Progenitor cell of endocrine pancreas (in vitro differentiated cells): ENCODE data around the gene DHCR24. TPM values are rescaled to one million over a fixed set of nuclear protein-coding genes. Genes with fewer than 3 reads are reported as not detected.

ENCODE experiments used
- DNase-seq: peaks from one replicate; pipeline ENCODE4 v3.0.0; 2021; ENCODE audit warnings: low spot score; ENCODE audit not compliant: unreplicated experiment
- H3K27ac Mint-ChIP-seq: 2 replicates; pipeline ENCODE4 v1.8.0; 2021; ENCODE audit warnings: mild to moderate bottlenecking, moderate library complexity, mixed read lengths
- H3K27me3 Mint-ChIP-seq: 2 replicates; pipeline ENCODE4 v1.8.0; 2021; ENCODE audit warnings: mixed read lengths
- H3K36me3 Mint-ChIP-seq: 2 replicates; pipeline ENCODE4 v1.8.0; 2022; ENCODE audit warnings: mixed read lengths; ENCODE audit not compliant: insufficient read depth
- H3K4me1 Mint-ChIP-seq: 2 replicates; pipeline ENCODE4 v1.8.0; 2021; ENCODE audit warnings: low read depth, mixed read lengths
- H3K4me3 Mint-ChIP-seq: 2 replicates; pipeline ENCODE4 v1.8.0; 2021; ENCODE audit warnings: low read depth, mild to moderate bottlenecking, moderate library complexity, mixed read lengths
- H3K9me3 Mint-ChIP-seq: 2 replicates; pipeline ENCODE4 v1.8.0; 2021; ENCODE audit warnings: low read depth, mixed read lengths
- total RNA-seq: library from RNA; stranded (reverse); gene quantifications from 2 replicates; pipeline ENCODE4 v1.2.1, GENCODE V29; 2021
- TF ChIP-seq, protein P1 (sequence below): fragments of 200-600 bp; sonication (generic); IDR thresholded peaks from one replicate; pipeline ENCODE4 v1.5.0; 2021; ENCODE audit warnings: antibody characterized with exemption, mild to moderate bottlenecking; ENCODE audit not compliant: unreplicated experiment

Gene DHCR24
- total RNA-seq, 1 donor from 2014 or later, result 229 TPM

DNA sequence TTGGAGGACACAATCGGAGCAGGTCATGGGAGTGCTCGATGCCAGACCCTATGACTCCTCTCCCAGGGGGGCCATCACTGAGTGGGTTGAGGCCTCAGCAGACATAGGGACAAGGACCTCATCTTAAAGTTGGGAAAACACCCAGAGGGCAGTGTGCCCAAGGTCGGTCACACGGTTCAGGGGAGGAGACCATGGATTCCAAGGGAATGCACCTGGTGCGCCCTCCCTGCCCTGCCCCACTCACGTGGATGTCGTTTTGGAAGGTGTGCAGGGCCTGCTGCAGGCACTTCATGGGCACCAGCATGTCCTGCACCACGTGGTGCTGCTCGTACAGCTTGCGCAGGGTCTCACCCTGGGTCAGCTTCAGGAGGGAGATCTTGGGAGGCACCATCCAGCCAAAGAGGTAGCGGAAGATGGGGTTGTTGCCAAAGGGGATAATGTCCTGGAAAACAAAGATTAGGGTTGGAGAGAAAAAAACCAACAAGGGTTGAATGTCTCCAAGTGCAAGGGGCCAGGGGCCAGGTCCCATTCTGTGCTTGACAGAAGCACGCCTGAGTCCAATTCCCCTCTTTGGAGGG, 33.1 kb downstream of the DHCR24 start:
- Mint-ChIP-seq H3K9me3 (no peaks in the 10 kb centered on the region), H3K27me3 (no peaks in the 10 kb centered on the region), H3K4me1 (peaks cover 2% of the 10 kb centered on the region), H3K36me3 (peaks cover 35% of the 10 kb centered on the region), H3K27ac (no peak overlapping the region), H3K4me3 (no peak overlapping the region)
- TF ChIP-seq, protein P1, sequence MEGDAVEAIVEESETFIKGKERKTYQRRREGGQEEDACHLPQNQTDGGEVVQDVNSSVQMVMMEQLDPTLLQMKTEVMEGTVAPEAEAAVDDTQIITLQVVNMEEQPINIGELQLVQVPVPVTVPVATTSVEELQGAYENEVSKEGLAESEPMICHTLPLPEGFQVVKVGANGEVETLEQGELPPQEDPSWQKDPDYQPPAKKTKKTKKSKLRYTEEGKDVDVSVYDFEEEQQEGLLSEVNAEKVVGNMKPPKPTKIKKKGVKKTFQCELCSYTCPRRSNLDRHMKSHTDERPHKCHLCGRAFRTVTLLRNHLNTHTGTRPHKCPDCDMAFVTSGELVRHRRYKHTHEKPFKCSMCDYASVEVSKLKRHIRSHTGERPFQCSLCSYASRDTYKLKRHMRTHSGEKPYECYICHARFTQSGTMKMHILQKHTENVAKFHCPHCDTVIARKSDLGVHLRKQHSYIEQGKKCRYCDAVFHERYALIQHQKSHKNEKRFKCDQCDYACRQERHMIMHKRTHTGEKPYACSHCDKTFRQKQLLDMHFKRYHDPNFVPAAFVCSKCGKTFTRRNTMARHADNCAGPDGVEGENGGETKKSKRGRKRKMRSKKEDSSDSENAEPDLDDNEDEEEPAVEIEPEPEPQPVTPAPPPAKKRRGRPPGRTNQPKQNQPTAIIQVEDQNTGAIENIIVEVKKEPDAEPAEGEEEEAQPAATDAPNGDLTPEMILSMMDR, result no peak
- DNase-seq, result no peak

DNA sequence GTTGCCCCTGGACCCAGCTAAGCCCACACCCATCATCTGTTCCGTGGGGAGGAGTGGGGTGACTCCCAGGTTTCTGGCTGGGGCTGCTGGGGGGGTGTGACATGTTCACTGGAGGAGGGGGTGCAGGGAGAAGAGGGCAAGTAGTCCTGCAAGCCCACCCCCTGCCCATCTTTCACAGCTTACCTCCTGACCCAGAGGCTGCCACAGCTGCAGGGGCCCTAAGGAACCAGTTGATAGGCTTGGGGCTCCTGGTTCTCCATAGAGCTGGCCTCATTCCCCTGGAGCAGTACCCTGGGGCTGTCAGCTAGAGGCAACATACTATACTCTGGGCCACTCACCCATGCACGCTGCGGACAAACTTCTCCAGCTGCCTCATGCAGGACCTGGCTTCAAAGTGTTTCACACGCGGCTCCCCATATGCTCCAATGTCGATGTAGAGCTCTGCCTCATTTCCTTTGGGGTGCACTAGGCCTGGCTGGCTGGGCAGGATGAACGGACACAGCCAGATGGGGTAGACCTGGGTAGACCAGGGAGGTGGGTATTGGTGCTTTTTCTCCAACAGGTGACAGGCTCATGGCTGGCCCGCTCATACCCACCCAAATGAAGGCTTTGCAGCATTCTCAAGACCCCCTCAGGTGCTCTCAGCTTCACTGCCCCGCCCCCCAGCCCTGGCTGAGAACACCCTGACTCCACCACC, 33.8 kb downstream of the DHCR24 start:
- H3K27ac Mint-ChIP-seq, result no peak overlapping the region
- TF ChIP-seq, protein P1, result no peak

DNA sequence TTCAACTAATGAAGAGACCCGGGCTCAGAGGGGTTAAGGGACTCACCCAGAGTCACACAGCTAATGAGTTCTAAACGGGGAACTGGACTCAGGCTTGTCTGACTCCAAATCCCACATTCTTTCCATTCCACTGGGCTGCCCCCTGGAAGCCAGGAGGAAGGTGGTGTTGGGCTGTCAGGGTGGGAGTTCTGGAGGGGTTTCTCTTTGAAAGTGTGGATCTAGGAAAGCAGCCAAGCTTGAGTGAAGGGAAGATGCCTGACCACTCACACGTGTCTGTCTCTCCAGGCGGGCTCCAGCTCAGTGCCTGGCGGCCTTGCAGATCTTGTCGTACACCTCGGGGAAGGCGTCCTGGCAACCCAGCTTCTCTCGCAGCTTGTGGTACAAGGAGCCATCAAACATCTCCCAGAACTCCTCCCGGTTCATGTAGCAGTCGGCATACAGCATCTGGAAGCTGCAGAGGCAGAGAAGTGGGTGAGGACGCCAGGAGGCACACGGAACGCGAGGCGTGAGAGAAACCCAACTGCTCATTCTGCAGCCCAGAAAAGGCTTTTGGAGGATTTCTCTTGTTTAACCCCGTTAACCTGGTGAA, 35.0 kb downstream of the DHCR24 start:
- Mint-ChIP-seq H3K4me3 (no peak overlapping the region), H3K27ac (no peak overlapping the region), H3K9me3 (no peaks in the 10 kb centered on the region), H3K4me1 (no peaks in the 10 kb centered on the region), H3K36me3 (peaks cover 35% of the 10 kb centered on the region), H3K27me3 (no peaks in the 10 kb centered on the region)
- DNase-seq, result no peak
- TF ChIP-seq, protein P1, result no peak

More for the DNA sequence above, 33.8 kb downstream of the DHCR24 start:
- no peak for DNase-seq
- H3K27me3 Mint-ChIP-seq, result no peaks in the 10 kb centered on the region
- peaks cover 1% of the 10 kb centered on the region for H3K4me1 Mint-ChIP-seq
- H3K9me3 Mint-ChIP-seq, result no peaks in the 10 kb centered on the region
- H3K4me3 Mint-ChIP-seq, result no peak overlapping the region
- H3K36me3 Mint-ChIP-seq, result peaks cover 35% of the 10 kb centered on the region

DNA sequence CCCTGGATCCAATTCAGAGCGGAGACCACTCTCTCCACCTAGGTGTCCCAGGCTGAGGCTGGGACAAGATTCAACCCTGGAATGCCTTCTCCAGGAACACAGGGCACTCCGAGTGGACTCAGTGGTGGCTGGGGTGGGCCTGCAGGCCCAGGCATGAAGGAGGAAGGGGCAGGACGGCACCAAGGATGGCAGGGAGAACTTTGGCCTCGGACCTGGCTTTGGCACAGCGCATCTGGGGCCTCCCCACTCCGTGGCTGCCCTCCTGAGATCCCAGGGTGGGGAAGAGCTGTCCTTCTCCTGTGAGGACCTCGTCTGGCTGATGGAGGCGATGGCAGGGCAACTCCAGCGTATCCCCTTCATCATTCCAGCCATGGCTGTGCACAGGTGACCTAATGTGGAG, 35.6 kb downstream of the DHCR24 start:
- Mint-ChIP-seq H3K9me3 (no peaks in the 10 kb centered on the region), H3K27ac (no peak overlapping the region), H3K36me3 (peaks cover 32% of the 10 kb centered on the region), H3K27me3 (no peaks in the 10 kb centered on the region), H3K4me1 (no peaks in the 10 kb centered on the region), H3K4me3 (no peak overlapping the region)
- TF ChIP-seq, protein P1, result no peak
- DNase-seq, result no peak

DNA sequence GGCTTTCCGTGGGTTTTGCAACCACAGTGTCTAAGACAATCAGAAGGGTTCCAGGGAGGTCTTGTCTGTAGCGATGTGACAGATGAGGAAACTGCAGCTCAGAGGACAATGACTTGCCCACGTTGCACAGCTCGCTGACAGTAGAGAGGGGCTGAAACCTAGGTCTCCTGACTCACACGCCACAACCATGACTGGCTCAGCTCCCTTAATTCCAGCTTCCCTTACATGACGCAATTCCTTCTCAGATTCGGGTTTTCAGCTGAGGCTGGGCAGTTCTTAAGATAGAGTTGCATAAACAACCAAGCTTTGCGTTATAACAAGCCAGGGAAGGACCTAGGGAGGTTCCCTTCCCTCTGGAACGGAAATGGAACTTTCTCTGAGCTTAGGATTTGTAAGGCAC, 36.3 kb downstream of the DHCR24 start:
- H3K27ac Mint-ChIP-seq, result no peak overlapping the region
- TF ChIP-seq, protein P1, result no peak
- H3K4me1 Mint-ChIP-seq, result no peaks in the 10 kb centered on the region
- peaks cover 28% of the 10 kb centered on the region for H3K36me3 Mint-ChIP-seq
- no peaks in the 10 kb centered on the region for H3K27me3 Mint-ChIP-seq
- no peaks in the 10 kb centered on the region for H3K9me3 Mint-ChIP-seq
- no peak overlapping the region for H3K4me3 Mint-ChIP-seq
- DNase-seq, result no peak
